ENCODE measurements around the gene RALGPS1.

RALGPS1 gene

DNA sequence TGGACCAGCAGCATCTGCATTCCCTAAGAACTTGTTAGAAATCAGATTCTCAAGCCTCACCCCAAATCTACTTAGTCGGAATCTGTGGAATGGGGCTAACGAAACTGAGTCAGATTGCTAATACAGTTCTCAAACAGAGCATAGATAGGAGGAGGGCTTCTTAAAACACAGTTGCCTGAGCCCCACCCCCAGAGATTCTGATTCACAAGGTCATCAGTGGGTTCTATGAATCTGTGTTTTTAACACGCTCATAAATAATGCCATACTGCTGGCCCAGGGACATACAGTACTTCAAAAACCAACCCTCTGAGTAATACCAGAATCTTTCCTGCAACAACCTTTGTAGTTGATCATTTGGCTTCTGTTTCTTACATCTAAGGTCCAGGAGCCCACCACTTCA, 317.1 kb downstream of the RALGPS1 start:
- no peak for DNase-seq

DNA sequence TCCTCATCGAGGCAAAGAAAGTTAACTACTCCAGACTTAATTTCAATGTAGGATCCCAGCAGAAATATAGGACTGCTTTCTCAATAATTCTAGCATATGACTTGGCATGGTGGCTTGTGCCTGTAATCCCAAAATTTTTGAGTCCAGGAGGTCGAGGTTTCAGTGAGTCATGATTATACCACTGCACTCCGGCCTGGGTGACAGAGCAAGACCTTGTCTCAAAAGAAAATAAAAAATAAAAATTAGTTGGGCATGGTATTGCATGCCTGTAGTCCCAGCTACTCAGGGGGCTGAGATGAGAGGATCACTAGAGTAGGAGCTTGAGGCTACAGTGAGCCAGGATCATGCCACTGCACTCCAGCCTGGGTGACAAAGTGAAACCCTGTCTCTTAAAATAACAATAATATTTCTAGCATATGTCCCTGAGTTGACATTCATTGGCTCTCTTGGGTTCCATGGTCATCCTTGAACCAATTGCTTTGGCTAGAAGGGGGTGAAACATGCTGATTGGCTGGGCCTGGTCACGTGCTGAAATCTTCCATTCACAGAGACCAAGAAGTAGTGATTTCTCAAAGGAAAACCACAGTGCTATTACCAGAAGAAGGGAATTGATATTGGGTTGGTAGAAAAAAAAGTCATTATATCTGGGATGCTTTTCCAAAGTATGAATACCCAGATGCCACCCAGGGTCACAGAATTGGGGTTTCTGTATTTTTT, 318.4 kb downstream of the RALGPS1 start:
- no peak for DNase-seq

DNA sequence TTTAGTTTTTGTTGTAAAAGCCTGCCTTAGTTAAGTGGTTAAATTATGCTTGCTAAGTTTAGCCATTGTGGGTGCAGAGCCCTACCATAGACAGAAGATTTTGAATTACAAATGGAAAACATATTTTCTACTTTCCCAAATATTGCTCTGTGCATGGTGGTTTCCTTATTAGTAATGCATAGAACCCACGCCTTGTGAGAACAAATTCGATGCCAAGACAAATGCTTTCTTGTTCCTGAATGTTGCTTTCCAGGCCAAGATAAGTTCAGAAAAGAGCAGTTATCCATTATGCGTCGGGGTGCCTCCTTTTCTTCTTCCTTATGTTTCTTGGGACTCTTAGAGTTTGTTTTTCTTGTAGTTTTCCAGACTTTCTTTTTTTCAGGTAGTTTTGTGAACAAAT, 319.0 kb downstream of the RALGPS1 start:
- DNase-seq = no peak

DNA sequence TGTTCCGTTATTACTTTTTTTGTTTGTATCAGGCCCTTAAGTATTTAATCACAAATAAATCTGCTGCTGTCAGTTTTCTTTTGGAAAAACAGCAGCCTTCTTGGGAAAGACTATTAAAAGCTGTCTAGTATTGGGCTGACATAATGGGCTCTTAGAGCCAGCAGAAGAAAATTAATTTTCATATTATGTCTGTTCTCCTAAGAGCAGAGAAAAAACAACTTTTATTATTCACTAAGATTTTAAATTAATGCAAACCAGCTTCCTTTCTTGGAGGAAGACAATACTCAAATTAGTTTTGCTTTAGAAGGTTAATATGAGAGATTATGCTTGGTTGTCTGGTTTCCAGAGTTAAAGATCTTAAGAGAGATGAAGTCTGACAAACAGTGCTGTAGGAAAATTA, 319.4 kb downstream of the RALGPS1 start:
- DNase-seq = no peak

DNA sequence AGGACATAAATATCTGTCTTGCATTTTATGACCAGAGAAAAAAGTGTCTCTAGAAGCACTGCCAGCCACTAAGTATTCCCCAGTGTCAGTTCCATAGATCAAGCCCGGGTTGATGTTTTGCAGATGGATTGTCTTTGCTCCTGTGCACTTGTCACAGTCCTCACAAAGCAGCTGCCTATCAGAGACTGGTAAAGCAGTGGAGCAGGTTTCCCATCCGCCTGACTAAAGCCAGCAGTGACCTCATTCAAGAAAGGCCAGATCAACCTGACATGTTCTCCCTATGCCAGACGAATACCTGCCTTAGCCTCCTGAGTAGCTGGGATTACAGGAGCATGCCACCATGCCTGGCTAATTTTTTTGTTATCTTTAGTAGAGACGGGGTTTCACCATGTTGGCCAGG, 323.2 kb downstream of the RALGPS1 start:
- DNase-seq = no peak

DNA sequence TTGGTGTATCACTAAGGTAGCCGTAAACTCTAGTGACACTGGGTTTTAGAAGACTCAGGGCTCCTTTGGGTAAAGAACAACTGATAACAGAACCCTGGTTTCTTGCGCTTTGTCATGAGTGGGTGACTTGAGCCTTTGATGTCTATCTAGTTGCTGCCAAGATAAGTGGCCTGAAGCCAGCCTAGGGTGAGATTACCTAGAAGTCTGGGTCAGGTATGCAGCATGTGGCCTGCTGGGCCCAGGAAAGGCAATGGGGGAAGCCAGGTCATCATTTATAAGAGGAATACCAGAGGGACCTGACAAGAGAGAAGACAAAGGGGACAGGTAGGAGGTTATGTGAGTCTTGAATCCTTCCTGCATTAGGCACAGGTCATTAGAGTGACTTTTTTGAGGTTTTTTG, 326.8 kb downstream of the RALGPS1 start:
- no peak for DNase-seq

DNA sequence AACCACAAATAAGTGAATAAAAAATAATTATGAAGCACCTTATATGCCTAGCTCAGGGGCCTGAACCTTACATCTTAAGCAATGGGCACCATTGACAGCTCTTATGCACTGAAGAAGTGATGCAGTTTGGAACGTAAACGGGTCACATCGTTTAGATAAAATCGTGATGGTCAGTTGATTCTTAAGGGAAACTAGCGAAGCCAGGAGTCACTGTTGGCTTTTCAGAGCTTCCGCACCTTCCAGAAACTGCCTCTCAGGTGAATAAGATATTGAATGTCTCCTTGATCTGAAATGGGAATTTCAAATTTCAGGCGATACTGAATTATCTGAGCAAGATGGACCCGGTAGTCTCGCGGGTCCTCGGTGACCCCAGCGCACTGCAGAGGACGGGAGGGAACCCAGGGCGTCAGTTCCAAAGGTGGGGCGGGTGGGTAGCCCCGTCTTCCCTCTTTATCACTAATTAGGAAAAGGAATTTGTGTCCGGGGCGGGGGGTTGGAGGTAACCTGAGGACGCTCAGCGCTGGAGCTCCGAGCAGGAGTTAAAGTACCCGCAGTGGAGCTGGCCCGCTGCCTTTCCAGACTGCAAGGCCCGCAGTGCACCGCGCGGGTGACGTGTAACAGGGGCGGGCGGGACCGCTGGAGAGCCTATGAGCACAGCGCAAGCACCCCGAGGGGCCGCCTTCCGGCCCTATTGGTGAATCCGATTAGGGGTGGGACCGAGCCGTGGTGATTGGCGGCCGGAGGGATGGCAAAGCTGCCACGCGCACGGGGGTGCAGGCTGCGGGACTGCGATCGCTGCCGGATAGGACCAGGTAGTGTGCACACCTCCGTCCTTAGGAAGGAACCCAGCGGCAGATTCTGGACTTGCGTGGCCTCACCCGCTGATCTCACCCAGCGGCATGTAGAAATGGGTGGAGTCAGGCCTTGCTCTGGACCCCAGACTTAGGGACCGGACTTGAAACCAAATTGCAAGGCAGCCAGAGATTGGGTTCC, 330.3 kb downstream of the RALGPS1 start:
- DNase-seq = peak; percentile 83 to 96

DNA sequence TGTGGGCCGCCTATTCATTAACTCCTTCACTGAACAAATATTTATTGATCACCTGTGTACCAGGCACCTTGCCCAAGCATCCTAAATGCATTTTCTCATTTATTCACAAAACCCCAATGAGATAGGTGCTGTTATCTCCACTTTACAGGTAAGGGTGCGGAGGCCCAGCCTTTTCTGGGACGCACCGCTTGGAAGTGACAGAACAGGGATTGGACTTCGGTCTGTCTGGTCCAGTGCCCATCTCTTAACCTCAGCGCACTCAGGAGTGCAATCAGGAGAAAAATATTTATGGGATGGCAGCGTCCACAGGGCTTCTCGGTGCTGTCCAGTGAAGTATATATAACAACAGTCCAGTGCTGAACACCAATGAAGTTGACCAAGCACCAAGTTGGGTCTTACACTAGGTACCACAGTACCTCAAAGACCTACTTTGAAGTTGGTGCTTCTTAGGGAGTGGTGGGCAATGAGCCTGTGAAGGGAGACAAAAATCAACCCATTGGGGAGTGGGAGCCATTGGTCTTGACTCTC, 331.1 kb downstream of the RALGPS1 start:
- DNase-seq = no peak

DNA sequence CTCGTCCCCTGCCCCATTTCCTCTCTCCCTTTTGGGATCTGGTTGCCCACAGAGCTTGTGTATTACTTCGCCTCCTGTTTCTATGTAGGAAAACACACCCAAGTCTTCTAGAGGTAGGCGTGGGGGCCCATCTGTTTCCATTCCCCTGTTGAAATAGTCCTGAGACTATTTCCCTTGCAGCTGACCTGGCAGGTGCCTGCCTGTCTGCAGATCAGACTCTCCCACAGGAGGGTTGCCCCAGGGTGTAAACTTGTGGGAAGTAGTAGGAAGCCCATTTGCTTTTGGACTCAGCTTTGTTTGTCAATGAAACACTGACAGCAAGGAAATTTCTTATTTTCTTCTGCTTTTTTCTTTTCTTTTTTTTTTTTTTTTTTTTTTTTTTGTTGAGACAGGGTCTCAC, 333.7 kb downstream of the RALGPS1 start:
- no peak for DNase-seq

DNA sequence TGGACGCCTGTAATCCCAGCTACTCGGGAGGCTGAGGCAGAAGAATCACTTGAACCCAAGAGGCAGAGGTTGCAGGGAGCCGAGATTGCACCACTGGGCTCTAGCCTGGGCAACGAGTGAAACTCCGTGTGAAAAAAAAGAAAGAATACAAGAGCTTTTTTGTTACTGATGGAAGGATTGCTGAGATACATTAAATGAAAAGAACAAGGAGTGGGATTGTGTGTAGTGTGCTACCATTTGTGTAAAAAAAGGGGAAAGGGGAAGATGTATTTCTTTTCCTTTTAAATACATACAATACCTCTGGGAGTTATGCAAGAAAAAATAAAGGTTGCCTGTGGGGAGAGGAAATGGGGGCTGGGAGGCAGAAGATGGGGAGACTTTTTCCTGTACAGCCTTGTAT, 335.3 kb downstream of the RALGPS1 start:
- no peak for DNase-seq

DNA sequence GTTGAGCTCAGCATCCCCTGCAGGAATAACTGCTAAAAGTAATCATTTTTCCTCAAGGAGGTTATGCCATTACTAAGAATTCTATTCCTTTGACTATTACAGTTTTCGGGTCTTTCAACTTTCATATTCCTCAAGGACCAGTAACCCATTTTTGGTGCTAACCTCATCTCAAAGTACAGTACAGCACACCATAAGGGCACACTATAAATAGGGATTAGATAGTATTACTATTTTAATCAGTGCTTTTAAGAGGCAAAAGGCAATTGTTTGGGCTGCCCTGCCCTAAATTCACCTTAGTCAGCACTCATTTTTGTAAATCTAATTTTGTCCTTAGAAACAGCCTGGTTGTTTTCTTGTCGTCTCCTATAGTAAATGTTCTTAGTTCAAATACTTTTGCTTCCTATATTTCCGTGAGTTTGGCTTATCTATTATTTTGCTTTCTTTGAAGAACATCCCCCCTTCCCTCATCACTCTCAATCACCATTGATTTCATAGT, 336.4 kb downstream of the RALGPS1 start:
- DNase-seq = no peak

DNA sequence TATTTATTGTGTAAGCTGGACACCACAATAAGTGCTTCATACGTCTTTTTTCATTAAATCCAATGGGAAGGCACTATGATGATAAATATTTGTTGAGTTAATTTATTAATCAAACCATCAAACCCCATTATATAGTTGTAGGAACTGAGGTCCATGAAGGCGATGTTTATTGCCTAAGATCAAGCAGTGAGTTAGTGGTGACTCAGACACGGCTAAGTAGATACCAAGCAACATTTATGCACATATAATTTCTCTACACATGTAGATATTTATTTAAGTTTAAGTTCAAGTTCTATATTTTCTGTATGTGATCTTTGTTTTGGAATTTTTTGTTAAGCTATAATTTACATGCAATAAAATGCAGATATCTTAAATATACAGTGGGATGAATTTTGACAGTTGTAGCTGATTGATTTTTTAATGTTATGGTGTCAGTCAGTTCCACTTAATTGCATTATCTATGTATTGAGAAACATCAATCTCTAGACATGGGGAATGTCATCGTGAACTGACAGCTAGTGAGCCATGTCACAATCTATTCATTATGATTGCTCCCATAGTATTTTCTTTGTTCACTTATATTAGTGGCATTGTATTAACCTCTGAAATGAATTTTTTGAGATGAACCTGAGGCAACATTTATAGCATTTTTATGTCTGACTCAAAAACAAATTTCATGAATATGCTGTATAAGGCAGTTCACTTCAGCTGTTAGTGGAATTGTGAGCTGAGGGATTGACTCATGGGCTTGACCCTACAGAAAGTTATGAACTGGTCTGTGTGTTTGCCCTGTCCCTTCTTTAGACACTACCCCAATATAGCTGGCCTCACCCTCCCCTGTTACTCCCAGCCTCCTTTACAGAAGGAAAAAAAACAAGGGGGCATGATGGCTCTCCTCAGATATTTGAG, 338.1 kb downstream of the RALGPS1 start:
- no peak for DNase-seq

DNA sequence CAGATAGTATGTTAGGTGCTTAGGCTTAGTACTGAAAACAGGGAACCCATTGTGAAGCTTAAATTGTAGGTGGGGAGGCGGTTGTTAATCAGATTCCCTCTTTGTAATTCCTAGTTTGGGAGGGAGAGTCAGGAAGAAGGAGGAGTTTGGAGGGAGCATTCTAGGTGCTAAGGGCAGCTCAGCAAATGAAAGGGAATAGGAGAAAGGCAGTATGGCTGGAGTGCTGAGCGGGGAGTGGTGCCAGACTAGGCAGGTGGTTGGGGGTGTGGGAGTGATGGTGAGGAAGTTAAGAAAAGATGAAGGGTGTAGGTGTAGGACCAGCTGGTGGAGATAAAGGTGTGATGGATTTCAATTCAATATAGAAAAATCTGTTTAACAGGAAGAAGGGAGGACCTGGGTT, 338.9 kb downstream of the RALGPS1 start:
- no peak for DNase-seq

DNA sequence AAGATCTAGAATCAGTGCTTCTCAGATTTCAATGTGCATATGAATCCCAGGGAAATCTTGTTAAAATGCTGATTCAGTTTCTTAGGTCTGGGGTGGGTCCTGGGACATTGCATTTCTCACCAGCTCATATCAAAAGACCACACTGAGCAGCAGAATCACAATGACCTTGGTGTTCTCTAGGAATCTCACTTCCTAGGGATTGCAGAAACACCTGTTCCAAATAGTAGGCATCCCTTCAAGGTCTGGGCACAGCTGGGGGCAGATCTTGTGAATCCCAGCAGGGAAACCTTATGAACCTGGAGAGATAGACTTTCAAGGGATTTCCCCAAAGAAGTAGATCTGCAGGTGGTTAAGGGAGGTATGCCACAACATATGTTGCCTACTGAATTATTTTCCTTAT, 341.1 kb downstream of the RALGPS1 start:
- DNase-seq = no peak

DNA sequence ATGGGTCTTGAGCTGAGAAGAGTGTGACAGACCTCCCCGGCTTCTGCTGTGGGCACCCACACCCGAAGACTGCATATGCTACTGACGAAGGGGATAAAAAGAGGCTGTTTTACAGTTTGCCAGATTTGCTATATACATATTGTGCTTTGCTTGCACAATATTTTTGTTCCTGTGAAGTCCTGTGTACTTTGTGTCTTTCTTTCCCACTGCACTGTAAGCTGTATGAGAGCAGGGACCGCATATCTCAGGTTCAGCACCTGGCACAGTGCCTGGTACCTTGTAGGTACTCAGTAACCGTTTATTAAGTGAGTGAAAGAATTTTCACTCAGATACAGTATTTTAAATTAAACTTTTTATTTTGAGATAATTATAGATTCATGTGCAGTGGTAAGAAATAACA, 341.7 kb downstream of the RALGPS1 start:
- DNase-seq = no peak

DNA sequence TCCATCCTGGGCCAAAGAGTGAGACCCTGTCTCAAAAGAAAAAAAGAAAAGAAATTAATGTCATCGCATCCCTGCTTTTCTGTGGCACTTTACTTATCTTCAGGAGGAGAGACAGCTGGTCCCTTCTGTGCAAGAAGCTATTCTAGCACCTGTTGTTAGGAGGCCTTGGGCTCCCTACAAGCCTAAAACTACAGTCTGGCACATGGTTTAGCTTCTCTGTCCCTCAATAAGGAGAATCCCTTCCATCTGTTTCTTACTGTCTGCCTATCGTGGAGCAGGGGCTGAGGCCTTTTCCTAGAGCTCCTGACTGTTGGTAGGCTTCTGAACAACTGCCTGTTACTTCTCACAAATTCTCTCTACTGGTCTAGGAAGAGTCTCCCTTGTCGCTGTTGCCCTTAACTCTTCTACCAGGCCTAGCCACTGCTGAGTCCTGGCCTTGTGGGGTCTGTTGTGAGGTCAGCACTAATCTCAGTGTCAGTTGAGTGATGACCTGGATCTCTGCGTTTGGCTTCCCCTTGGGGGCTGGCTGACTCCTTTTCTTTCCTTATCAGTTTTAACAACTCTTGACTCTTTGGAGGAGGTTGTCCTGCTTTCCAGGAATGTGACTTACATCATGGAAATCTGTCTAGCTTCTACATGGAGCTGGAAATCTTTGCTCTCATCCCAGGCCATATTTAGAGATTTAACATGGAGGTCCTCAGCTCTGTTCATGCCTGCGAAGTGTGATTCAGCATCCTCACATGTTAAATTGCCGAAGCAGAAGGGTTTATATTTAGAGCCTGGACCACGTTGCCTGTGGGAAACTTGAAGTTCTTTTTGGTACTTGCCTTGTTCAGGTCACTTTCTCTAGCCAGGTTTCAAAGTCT, 344.3 kb downstream of the RALGPS1 start:
- DNase-seq = no peak

DNA sequence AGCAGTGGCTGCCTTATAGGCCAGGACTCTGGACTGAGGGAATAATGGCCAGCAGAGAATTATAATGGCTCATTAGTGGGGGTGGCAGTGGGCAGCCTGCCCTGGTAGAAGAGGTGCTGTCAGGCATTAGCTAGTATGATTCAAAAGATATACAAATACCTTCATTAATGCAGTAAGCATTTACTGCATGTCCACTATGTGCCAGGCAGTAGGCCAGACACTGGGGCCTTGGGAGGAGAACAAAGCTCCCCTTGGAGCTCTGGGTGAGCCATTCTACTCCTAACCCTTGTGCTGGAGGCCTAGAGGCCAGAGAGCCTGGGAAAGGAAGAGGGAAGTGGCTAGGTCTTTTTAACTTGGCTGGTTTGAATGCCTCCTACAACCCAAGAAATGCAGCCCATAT, 348.0 kb downstream of the RALGPS1 start:
- no peak for DNase-seq

DNA sequence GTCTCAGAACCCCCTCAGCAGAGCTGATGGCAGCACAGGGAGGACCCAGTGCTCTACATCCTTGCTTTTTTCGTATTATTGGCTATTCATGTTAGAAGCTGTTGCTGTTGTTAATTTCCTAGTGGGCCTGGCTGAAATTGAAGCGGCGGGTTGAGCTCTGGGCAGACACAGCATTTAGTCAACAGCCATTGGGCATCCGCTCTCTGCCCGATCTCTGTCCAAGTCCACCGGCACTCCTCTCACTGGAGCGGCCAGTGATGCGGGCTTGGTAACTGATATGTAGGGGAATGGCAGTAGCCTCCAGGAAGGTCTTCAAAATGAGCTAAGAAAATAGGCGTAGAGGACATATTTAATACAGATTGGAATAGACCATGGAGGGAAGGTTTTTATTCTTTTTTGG, 348.7 kb downstream of the RALGPS1 start:
- no peak for DNase-seq

DNA sequence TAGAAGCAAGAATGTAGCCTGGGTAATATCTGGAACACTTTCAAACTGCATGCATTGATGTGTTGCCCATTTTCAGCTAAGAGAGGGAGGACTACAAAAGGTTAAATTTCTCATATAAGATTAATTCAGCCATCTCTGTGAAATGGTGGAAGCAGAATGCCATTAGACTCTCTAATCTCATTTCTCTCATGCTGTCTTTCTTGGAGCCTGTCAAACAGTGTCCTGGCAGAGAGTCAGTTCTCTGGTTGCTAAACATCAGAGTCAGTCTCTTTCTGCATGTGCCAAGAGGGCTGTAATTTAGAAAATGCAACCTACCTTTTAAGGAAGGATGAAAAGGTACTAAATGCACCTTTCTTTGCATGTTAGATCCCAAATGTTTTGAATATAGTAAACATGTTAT, 349.1 kb downstream of the RALGPS1 start:
- DNase-seq = no peak

DNA sequence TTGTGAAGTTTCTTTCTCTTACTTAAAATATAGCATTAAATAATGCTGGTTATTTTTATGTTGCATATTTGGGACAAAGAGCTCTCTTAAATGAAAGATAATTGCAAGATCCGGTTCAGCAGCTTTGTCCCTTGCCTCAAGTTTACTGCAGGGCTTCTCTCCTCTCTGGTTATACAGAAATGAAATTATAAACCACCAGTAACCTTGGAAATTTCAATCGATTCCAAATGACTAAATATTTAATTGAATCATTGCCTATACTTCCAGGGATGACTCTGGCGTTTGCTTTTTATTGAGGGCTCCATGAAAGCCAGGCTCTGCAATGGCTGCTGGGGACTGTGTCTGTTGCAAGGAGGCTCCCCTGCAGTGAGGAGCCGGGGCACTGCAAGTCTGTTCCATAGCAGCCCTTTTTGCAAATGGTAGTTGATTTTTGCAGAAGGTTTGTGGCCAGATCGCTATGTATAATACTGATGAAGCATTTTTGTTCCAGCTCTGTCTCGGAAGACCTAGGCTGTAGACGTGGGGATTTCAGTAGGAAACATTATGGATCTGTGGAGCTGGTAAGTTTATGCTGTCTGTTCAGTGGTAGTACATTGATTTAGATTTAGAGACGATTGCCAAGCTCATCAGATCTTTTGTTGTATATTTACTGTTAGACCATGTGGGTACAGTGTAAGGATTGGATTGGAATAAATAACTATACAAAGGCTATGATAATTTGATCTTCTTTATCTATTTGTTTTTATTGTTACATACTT, 350.1 kb downstream of the RALGPS1 start, which contains the start of gene GARNL3:
Gene GARNL3 (plus strand): TSS at position 313 of the 758 bp plus-strand sequence. CDS start 104 bp downstream, at position 417.
- DNase-seq = no peak
